ENCODE measurements around the gene ZDHHC1.

Gene ZDHHC1

GRCh38 chr16:67397036-67397801, 19.1 kb downstream of the ZDHHC1 start:
- in situ Hi-C loops (cut with MboI; ENCODE audit: low sequenced_read_pairs), result no loop called here

- in situ Hi-C loops (cut with MboI; ENCODE audit: low sequenced_read_pairs), result no loop called here
Observed at GRCh38 chr16:67396159-67397035, 19.9 kb downstream of the ZDHHC1 start.

- in situ Hi-C loops (cut with MboI; ENCODE audit: low sequenced_read_pairs), result no loop called here
Observed at GRCh38 chr16:67395458-67396158, 20.7 kb downstream of the ZDHHC1 start.

- in situ Hi-C loops (cut with MboI; ENCODE audit: low sequenced_read_pairs), result no loop called here
Observed at GRCh38 chr16:67395105-67395457, 21.2 kb downstream of the ZDHHC1 start.

GRCh38 chr16:67394155-67395104, 21.8 kb downstream of the ZDHHC1 start:
- in situ Hi-C loops (cut with MboI; ENCODE audit: low sequenced_read_pairs), result no loop called here

- in situ Hi-C loops (cut with MboI; ENCODE audit: low sequenced_read_pairs), result no loop called here
Observed at GRCh38 chr16:67393788-67394154, 22.5 kb downstream of the ZDHHC1 start.

- in situ Hi-C loops (cut with MboI; ENCODE audit: low sequenced_read_pairs), result no loop called here
Observed at GRCh38 chr16:67393111-67393787, 23.0 kb downstream of the ZDHHC1 start, which contains the start of gene TPPP3. Gene TPPP3, minus strand, starts transcription at chr16:67393498. Its CDS starts 2,387 bp downstream, at chr16:67391111.

GRCh38 chr16:67392301-67393059, 23.8 kb downstream of the ZDHHC1 start:
- in situ Hi-C loops (cut with MboI; ENCODE audit: low sequenced_read_pairs), result no loop called here

- in situ Hi-C loops (cut with MboI; ENCODE audit: low sequenced_read_pairs), result no loop called here
Observed at GRCh38 chr16:67391424-67392300, 24.6 kb downstream of the ZDHHC1 start.

GRCh38 chr16:67390816-67391423, 25.4 kb downstream of the ZDHHC1 start:
- in situ Hi-C loops (cut with MboI; ENCODE audit: low sequenced_read_pairs), result no loop called here

- in situ Hi-C loops (cut with MboI; ENCODE audit: low sequenced_read_pairs), result no loop called here
Observed at GRCh38 chr16:67389911-67390815, 26.1 kb downstream of the ZDHHC1 start.

GRCh38 chr16:67388591-67388990, 27.7 kb downstream of the ZDHHC1 start:
- in situ Hi-C loops (cut with MboI; ENCODE audit: low sequenced_read_pairs), result no loop called here

GRCh38 chr16:67388191-67388590, 28.1 kb downstream of the ZDHHC1 start:
- in situ Hi-C loops (cut with MboI; ENCODE audit: low sequenced_read_pairs), result no loop called here

- in situ Hi-C loops (cut with MboI; ENCODE audit: low sequenced_read_pairs), result no loop called here
Observed at GRCh38 chr16:67387479-67388079, 28.7 kb downstream of the ZDHHC1 start.

GRCh38 chr16:67386861-67387455, 29.3 kb downstream of the ZDHHC1 start:
- in situ Hi-C loops (cut with MboI; ENCODE audit: low sequenced_read_pairs), result no loop called here

Measured in HL-60/S4 treated with retinoic acid at 250 ng/mL for 4 days and 3 days (cell line).